ENCODE measurements around the gene APOD.

Gene APOD

DNA sequence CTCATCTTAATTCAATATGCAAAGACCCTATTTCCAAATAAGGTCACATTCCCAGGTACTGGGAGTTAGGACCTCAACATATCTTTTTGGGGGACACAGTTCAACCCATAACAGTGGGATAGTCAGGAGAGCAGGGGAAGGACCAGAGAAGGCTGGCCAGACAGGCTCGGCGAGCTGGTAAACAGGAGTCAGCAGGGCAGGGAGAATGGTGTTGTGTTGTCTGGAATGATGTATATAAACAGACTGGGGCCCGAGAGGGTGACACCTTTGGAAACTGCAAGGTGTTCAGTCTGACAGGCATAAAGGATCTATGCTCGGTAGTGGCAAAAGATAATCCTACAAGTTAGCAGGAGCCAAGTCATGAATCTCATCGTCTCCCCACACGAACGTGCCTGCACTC lies 30.5 kb downstream of the APOD start:
- no peak for DNase-seq (ENCODE audit: low spot score)

DNA sequence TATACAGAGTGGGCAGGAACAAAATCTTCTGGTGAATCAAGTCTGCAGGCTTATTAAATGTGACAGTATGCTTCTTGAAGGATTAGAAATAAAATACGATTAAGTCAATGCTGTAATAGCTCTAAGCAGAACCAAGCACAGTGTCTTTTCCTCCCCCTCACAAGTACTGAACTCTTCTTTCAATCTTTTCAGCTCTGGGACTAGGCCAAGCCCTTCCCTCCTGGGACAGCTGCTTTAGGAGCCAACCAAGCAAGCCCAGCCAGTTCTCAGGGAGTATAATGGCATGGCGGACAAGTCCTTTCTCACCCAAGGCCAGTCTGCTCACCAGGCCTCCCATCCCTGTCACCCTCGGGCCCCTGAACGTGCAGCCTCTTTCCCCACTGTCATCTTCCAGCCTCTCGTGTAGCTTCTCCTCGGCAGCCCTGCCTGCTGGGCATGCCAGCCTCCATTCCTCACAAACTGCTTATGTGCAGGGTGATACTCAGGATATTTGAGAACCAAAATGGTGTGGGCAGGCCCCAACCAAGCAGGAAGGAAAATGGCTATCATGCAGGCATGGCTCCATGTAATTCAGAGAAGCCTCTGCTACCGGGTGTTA lies 32.3 kb downstream of the APOD start:
- DNase-seq (ENCODE audit: low spot score): no peak

DNA sequence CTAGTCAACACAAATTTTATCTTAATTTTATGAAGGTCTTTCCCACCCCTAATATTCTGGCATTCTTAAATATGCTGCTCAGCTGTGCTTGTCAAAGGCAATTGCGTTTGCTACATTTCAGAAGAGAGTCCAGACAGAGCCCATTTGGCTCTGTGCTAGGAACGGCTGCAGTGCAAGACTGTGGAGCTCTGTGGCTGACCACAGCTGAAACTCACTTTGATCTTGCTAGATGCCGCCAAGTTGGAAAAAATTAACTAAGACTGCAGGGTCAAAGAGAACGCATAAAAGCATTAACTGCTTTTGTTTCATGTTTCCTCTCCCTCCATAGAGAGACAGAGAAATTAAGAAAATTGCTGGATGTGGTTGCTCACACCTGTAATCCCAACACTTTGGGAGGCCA lies 33.0 kb downstream of the APOD start:
- DNase-seq (ENCODE audit: low spot score): peak; percentile 37

DNA sequence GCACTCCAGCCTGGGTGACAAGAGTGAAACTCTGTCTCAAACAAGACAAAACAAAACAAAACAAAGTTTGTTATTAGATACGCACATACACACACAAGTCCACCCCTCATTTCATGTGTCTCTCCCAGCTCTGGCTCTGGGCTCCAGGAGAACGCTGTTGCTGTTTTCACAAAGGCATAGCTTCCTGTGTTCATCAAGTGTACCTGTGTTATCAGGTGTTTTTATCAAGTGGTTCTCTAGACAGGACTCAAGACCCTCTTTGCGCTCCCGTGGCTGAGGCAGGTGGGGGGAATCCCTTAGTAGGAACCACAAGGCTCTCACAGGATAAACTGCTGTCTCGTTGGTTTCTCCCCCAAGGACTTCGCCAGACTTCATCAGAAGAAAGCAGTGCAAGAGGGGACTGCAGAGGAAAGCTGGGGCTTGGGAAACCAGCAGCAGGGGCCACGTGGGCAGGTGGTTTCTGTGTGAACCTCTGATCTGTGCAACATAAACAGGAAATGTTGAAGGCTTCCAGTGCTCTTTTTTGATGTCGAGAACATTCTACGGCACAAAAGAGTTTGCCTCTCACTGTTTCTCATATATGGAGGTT lies 33.7 kb downstream of the APOD start:
- DNase-seq (ENCODE audit: low spot score): peak; percentile 72

DNA sequence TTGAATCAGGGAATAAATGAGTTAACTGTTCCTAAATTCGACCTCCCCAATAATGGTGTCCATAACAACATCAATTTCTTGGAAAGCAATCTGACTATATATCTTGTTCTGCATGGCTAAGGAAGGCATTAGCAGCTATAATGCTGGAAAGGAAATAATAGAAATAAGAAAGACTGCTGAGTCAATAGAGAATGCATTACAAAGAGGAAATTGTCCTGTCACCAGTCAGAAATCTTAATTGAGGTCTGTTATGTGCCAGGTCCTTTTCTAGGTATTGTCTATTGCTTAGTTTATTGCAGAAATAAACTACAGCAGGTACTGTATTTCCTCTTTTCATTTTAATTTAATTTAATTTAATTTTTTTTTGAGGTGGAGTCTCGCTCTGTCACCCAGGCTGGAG lies 34.8 kb downstream of the APOD start:
- DNase-seq (ENCODE audit: low spot score): no peak

DNA sequence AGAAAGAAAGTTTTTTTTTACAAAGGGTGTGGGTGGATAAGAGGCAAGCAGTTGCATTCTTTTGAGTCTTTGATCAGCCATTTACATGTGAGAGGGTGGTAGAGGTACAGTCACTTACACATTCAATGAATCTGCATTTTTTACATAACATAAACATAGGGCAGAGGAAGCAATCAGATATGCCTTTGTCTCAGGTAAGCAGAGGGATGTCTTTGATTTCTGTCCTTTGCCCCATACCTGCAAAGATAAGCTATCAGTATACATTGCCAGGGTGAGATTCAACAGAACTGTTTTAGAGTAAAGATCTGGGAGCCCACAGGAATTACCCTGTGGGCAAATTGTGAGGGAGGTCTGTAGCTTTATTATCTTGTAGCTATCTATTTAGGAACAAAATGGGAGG lies 35.2 kb downstream of the APOD start:
- no peak for DNase-seq (ENCODE audit: low spot score)

DNA sequence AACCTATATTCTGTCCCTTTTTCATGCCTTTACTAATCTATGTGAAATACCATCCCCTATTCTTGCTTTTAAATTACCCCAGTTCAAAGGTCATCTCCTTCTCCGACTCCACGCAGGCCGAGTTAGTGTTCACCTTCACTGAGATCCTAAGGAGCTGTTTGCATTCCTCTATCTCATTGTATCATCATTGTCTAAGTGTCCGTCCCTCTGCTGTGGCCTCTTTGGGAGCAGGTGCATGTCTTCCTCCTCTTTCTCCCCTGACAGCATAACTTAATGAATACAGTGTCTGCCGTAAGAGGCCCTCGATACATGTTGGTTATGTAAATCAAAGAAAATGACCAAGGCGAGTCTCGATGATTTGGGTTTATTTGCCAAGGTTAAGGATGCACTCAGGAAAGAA lies 35.7 kb downstream of the APOD start:
- no peak for DNase-seq (ENCODE audit: low spot score)

DNA sequence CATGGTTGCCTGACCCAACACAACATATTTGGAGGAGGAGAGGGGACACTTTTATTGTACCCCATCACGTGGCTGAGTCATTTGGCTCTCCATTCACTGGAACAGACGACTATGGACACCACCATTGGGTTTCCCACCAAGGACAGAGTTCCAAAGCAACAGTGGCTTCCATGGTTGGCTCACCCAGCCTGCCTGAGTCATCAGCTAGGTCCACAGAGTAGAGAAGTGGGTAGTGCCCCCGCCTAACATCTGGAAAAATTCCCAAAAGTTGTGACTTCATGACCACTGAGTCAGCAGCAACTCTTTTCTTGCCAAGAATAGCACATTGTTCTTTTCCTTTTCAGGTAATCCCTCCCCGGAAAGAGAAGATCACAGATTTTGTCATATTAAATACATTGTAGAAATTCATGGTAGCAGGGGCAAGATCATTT lies 37.6 kb downstream of the APOD start:
- DNase-seq (ENCODE audit: low spot score): no peak

DNA sequence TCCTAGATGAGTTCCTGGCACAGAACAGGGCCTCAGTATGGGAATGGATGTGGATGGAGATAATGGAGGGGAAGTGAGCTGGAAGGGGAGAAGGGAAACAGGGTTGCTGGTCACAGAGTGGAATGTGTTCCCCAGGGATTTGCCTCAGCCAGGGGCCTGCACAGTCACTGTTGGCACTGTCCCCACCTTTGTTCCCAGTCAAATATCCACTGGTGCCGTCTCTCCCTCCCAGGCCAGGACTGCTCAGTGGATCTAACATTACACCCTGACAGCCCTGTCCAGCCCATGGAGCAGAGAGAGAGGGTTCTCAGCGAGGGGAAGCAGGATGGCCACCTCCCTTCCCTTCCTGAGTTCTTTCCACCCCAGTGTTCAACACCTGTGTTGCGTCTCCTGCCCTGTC lies 39.1 kb downstream of the APOD start:
- DNase-seq (ENCODE audit: low spot score): no peak

DNA sequence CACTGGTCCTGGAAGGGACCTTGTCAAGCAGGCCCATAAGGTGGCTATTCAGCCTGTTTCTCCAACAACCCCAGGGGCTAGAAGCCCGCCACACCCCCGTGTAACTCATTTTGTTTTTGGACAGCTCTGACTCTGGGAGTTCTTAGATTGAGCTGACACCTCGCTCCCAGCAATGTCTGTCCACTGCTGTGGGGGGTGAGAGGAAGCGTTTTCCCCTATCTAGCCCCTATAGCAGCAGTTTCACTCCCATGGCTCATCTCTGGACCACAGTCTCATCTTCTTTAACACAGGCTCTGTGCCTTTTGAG lies 39.6 kb downstream of the APOD start:
- no peak for DNase-seq (ENCODE audit: low spot score)

DNA sequence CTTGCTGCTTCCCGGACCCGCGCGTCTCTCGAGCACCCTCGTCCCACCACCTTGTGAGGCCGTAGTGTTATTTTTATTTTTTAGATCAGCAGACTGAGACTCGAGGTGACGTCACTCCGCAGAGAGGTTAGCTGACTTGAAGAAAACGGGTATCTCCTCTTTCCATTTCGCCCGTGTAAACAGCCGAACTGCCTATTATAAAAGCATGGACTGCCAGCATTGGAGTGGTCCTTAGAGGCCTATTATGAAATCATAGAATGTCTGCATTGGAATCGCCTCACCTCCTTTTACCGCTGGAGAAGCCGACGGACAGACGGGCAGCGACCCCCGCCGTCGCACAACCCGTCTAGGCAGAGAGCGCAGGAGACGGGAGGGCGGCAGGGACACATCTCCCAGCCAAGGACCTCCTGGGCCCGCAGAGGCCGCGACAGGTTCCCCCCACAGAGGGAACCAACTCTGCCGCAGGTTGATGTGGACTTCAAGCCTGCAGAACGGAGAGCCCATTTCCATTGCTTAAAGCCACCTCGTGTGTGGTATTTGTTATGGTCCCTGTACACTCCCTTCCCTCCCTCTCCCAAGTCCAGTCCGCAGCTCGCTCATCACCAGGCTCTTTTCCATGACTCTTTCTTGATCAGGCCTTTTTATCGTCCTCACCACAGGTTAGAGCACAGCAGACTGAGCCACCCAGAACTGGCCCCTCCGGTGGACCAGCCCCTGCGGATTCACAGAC lies 40.1 kb downstream of the APOD start:
- DNase-seq (ENCODE audit: low spot score): no peak

DNA sequence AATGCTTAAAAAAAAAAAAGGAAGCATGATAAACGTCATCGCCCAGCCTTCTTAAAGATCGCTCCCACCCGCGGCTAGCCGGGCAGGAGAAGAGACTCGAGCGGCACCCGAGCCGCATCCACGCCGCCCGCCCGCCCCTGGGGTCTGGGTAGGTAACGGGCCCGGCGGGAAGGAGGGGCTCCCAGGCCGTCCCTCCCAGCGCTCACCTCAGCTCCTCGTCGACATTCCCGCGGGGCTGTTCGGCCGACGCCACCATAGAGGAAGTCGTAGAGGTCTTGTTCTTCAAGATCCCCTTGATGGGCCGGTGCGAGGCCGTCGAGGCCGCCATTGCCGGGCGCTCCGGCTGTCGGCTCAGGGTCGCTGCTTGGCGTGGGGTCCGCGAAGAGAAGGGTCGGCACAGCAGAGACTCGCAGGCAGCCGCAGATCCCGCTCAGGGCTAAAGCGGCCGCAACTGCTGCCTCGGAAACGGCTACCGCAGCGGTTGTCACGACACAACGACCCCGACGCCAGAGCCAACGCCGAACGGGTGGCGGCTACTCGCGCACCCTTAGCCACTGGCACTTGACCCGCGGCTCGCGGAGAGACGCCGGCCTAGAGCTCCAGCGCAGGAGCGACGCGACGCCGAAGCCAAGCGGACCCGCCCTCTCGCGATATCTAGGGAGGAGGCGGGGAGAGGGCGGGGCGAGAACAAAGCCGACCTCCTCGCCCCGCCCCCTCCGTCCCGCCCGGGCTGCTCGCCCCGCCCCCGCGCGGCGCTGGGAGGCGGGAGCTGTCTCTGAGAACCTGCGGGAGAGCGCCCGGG lies 40.8 kb downstream of the APOD start, which contains the start of gene PPP1R2:
Gene PPP1R2 (minus strand): TSS at position 628 of the 802 bp plus-strand sequence. CDS start 300 bp downstream, at position 328.
- DNase-seq (ENCODE audit: low spot score): peak; percentile 92

DNA sequence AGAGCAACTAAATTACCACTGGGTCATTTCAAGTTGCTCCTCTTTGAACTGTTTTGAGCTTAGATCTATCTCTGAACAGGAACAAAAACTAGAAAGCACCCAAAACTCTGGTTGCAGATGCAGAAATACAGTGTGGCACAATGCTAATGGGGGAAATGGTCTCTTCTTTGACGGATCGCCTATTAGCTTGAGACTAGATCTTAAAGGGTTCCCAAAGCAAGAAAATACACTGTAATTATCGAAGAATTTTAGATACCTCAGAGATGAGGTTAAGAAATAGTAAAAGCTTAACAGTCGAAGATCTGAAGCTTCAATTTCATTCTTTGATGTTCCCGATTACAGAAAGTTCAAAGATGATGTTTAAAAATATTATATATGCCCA lies 41.4 kb downstream of the APOD start:
- DNase-seq (ENCODE audit: low spot score): no peak

DNA sequence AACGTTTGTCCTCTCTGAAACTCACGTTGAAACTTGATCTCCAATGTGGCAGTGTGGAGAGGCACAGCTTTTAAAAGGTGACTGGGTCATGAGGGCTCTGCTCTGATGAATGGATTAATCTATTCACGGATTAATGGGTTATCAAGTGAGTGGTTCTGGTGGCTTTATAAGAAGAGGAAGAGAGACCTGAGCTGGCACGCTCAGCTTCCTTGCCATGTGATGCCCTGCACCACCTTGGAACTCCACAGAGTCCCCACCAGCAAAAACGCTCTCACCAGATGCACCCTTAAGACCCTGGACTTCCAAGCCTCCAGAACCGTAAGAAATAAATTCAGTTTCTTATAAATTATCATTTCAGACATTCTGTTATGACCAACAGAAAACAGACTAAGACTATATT lies 43.2 kb downstream of the APOD start:
- DNase-seq (ENCODE audit: low spot score): no peak

DNA sequence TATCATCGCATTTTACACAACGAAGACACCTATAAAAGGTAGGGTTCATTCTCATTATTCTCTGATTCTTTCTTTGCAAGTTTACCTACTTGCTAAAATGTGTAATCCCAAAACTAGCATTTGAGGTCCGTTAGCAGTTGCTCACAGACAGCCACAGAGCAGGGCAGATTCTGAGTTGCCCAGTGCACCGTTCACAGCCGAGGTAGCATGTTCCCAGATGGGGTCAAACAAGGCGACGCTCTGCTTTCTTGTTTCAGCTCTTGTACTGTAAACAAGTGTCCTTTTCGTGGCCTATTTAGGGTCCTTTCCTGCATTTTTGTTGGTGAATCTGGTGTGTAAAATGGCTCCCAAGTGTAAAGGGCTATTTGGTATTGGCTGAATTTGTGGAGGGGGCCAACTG lies 43.7 kb downstream of the APOD start:
- peak; percentile 63 for DNase-seq (ENCODE audit: low spot score)

DNA sequence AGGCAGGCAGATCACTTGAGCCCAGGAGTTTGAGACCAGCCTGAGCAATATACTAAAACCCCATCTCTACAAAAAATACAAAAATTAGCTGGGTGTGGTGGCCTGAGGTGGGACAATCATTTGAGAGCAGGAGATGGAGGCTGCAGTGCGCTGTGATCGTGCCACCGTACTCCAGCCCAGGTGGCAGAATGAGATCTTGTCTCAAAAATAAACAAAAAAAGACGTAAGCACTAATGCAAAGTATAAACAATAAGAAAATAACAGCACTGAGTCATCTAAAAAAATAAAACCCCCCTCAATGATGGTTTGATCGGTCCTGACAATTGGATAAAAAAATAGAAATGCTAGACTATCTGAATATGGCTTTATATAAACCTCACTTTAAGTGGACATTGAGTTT lies 44.3 kb downstream of the APOD start:
- DNase-seq (ENCODE audit: low spot score): no peak

DNA sequence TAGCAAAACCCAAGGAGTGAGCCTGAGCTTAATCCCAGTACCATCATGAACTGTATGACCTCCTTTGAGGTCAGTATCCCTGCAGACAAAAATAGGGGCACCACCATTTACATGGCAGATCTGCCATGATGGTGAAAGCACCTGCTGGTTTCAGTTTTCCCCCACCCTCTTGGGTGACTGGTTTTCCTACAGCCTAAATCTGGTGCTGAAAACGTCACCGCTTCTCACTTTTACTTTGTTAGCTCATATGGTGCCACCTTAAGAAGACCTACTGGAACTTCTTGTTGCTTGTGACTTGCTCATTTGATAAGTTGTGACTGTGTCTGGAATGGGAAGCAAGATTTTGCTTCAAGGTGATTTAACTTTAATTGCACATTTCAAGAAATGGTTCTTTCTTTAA lies 45.7 kb downstream of the APOD start:
- DNase-seq (ENCODE audit: low spot score): peak; percentile 79

DNA sequence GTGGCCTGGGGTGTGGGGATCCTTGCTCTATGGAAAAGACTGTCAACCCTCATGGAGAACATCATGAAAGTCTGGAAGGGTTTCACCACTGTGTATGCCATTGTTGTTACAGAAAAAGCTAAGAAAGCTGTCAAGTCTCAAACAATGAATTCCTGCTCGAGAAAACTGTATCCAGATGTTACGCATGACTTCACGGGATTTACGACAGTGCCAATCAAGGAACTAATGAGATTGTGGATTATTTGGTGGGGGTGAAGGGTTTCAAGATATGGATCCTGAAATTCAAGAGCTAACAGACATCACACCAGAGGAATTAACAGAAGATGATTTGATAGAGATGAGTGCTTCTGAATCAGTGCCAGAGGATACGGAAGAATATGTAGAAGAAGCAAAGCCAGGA lies 48.4 kb downstream of the APOD start:
- no peak for DNase-seq (ENCODE audit: low spot score)

DNA sequence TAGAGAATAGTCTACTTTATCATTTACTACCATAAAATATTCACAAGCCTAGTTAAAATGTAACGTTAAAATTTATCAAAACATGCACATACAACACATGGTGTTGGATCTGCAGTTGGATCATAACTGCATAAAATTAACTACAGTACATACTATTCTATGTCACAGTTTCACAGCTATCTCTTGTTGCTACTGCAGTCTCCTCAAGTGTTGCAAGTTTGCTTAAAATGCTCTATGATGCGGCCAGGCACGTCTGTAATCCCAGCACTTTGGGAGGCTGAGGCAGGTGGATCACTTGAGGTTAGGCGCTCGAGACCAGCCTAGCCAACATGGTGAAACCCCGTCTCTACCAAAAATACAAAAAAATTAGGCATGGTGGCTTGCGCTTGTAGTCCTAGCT lies 50.9 kb downstream of the APOD start:
- no peak for DNase-seq (ENCODE audit: low spot score)

DNA sequence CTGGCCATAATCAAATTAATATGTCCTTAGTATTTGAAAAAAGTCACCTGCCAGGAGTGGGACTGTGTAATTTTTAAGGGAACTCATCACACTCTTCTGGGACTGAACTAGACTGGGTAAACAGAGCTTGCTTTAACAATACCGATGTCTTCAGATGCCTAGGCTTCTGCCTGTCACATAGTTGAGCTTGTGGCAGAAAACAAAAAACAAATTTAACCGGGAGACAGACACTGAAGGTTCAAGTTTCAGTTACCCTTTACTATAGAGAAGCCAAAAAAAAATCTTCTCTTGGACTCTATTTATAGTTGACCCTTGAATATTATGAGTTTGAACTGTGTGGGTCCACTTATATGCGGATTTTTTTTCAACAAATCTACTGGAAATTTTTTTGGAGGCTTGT lies 51.4 kb downstream of the APOD start:
- DNase-seq (ENCODE audit: low spot score): no peak

DNA sequence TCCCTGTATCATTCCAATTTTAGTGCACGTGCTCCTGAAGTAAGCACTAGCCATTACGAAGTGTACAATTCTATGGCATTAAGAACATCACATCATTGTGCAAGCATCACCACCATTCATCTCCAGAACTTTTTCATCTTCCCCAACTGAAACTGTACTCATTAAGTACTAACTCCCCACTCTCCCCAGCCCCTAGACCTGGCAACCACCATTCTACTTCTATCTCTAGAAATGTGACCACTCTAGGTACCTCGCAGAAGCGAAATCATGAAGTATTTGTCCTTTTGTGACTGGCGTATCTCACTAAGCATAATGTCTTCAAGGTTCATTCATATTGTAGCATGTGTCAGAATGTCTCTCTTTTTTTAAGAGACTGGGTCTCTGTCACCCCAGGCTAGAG lies 52.1 kb downstream of the APOD start:
- no peak for DNase-seq (ENCODE audit: low spot score)

DNA sequence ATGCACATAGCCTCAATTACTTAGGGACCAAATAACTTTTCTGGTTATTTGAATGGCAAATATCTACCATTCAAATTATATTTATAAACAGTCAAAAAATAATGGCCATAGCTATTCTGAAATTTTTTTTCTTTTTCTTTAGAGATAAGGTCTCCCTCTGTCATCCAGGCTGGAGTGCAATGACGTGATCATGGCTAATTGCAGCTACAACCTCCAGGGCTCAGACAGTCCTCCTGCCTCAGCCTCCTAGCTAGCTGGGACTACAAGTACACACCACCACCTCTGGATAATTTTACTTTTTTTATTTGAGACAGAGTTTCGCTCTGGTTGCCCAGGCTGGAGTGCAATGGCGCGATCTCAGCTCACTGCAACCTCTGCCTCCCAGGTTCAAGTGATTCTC lies 57.2 kb downstream of the APOD start:
- no peak for DNase-seq (ENCODE audit: low spot score)

Measured in activated CD4-positive, alpha-beta T cell treated with anti-CD3 and anti-CD28 coated beads, Interleukin-2, Interleukin-4, amounts not matched to agents 100 ng/mL and 50 ng/mL, durations not matched to agents 16 hours and 8 hours (primary cell).